K562 (cell line): Measurements from ENCODE around the gene ATG7. TPM values are rescaled to one million over a fixed set of nuclear protein-coding genes. Genes with fewer than 3 reads are reported as not detected.
A peak's percentile ranks its signal among the peaks of the same experiment; 100 is the strongest.

ENCODE experiments used
- ATAC-seq: fragments of 200-7000 bp; cut with Tn5 transposase; 3 replicates; pipeline ENCODE4 v1.9.1; 2020; ENCODE audit warnings: moderate library complexity
- BruUV-seq: library from RNA; stranded (reverse); fragments of 400-500 nt; replicated peaks from 2 replicates; lab custom pipeline; 2021; lab: Mats Ljungman, UMichigan
- CTCF ChIA-PET: fragments of 300-600 bp; formaldehyde crosslinking; extraction: SDS; loops from one replicate; lab custom pipeline; 2021; ENCODE audit warnings: low intra/inter-chr PET ratio; lab: Yijun Ruan, JAX
- POLR2A ChIA-PET: fragments of 300-600, 350-650 bp; sonication (Branson Sonifier 250); formaldehyde crosslinking; extraction: SDS; loops from one replicate; lab custom pipeline; 2021; ENCODE audit warnings: antibody characterized with exemption, inconsistent platforms; lab: Yijun Ruan, JAX
- DNase-seq, 4 experiments: peaks; one replicate each; pipeline versions ENCODE4 v3.0.0 to v3.0.0-alpha.2; 2011 to 2018; ENCODE audit warnings: low spot score in 3 of 4, mixed read lengths in 3 of 4; ENCODE audit errors: extremely low read depth in 1 of 4
- FAIRE-seq: peaks from 2 replicates; lab custom pipeline; 2011; peaks lifted over from hg19 to GRCh38; lab: Jason Lieb, UNC
- H2AFZ ChIP-seq: 2 replicates; pipeline ENCODE4 v1.6.0; 2011; ENCODE audit warnings: low read depth, low read length, control low read depth, inconsistent platforms
- H3K27ac ChIP-seq: fragments of 200-600 bp; 3 replicates; pipeline ENCODE4 v1.8.0; 2011; ENCODE audit warnings: low read depth, mild to moderate bottlenecking, control low read depth, inconsistent platforms, low read length, moderate library complexity, mixed read lengths; ENCODE audit errors: extremely low read depth
- H3K27me3 ChIP-seq, 2 experiments: fragments of 300-600 bp in 1 of 2; 2 replicates in 1 of 2; 3 replicates in 1 of 2; pipeline versions ENCODE4 v1.6.0 to v1.8.0; 2011; ENCODE audit warnings: inconsistent platforms in 2 of 2, low read length in 2 of 2, mild to moderate bottlenecking in 1 of 2, mixed read lengths in 1 of 2, moderate library complexity in 1 of 2; ENCODE audit not compliant: control insufficient read depth in 2 of 2, insufficient read depth in 2 of 2
- H3K36me3 ChIP-seq: fragments of 300-600 bp; 3 replicates; pipeline ENCODE4 v1.8.0; 2011; ENCODE audit warnings: mild to moderate bottlenecking, low read length, inconsistent platforms; ENCODE audit not compliant: control insufficient read depth, insufficient read depth
- H3K4me1 ChIP-seq, 2 experiments: fragments of 200-600 bp in 1 of 2; replicated peaks in 1 of 2; 2 replicates in 1 of 2; 3 replicates in 1 of 2; pipeline versions ENCODE4 v1.5.1 to v1.8.0; 2011; ENCODE audit warnings: inconsistent platforms in 2 of 2, low read length in 2 of 2, mild to moderate bottlenecking in 1 of 2, mixed read lengths in 1 of 2, moderate library complexity in 1 of 2; ENCODE audit not compliant: control insufficient read depth in 2 of 2, insufficient read depth in 2 of 2
- H3K4me2 ChIP-seq: 2 replicates; pipeline ENCODE4 v1.6.1; 2011; ENCODE audit warnings: low read length, control low read depth, inconsistent platforms, mixed read lengths; ENCODE audit not compliant: insufficient read depth
- H3K4me3 ChIP-seq: fragments of 200-600 bp; sonication (generic), shearing (Covaris generic); 2 replicates; pipeline ENCODE4 v1.5.1; 2016; ENCODE audit warnings: control low read depth, inconsistent platforms
- H3K79me2 ChIP-seq: fragments of 200-600 bp; 3 replicates; pipeline ENCODE4 v1.8.0; 2011; ENCODE audit warnings: low read length, inconsistent platforms; ENCODE audit not compliant: control insufficient read depth, insufficient read depth
- H3K9ac ChIP-seq, 2 experiments: 2 replicates each; pipeline versions ENCODE4 v1.6.0 to v1.6.1; 2011; ENCODE audit warnings: low read depth in 2 of 2, low read length in 2 of 2, control low read depth in 1 of 2, inconsistent platforms in 1 of 2, mild to moderate bottlenecking in 1 of 2, mixed read lengths in 1 of 2; ENCODE audit not compliant: insufficient read depth in 1 of 2
- H3K9me1 ChIP-seq: one replicate; pipeline ENCODE4 v1.6.0; 2011; ENCODE audit warnings: inconsistent platforms, mild to moderate bottlenecking, low read length, moderate library complexity; ENCODE audit not compliant: control insufficient read depth, insufficient read depth
- H3K9me3 ChIP-seq: replicated peaks from 2 replicates; pipeline ENCODE4 v1.5.1; 2011; ENCODE audit warnings: low read depth, low read length, inconsistent platforms; ENCODE audit not compliant: control insufficient read depth, insufficient read depth
- H4K20me1 ChIP-seq: replicated peaks from 2 replicates; pipeline ENCODE4 v1.6.1; 2011; ENCODE audit warnings: low read length, inconsistent platforms, mixed read lengths; ENCODE audit not compliant: control insufficient read depth, insufficient read depth
- ARID1B ChIP-seq: fragments of 450-650 bp; IDR thresholded peaks from 2 replicates; pipeline ENCODE4 v1.6.1; 2016; ENCODE audit warnings: antibody characterized with exemption, mild to moderate bottlenecking, inconsistent platforms
- CBFA2T3 ChIP-seq: fragments of 450-650 bp; IDR thresholded peaks from 2 replicates; pipeline ENCODE4 v1.6.1; 2017
- CREBBP ChIP-seq: IDR thresholded peaks from one replicate; pipeline ENCODE4 v1.6.1; 2012; ENCODE audit warnings: low read depth, mild to moderate bottlenecking, control low read depth, inconsistent platforms, low read length
- KLF13 ChIP-seq: fragments of 450-650 bp; IDR thresholded peaks from 2 replicates; pipeline ENCODE4 v1.6.1; 2016; ENCODE audit warnings: missing genetic modification characterization, low read depth, mild to moderate bottlenecking, missing compliant biosample characterization, moderate library complexity, borderline replicate concordance
- NFIC ChIP-seq: fragments of 450-650 bp; IDR thresholded peaks from 2 replicates; pipeline ENCODE4 v1.6.1; 2017; ENCODE audit warnings: mild to moderate bottlenecking, inconsistent platforms
- TCF3 ChIP-seq: sonication (generic); formaldehyde crosslinking; IDR thresholded peaks from 2 replicates; pipeline ENCODE4 v1.4.0; 2020; ENCODE audit warnings: mild to moderate bottlenecking, missing genetic modification reagents
- ZNF655 ChIP-seq: fragments of 250-450 bp; sonication (Bioruptor Pico); IDR thresholded peaks from 2 replicates; pipeline ENCODE4 v1.5.0; 2021
- WGBS: fragments of 100-300 bp; shearing (Covaris generic); methylation state at CpG from one replicate; pipeline ENCODE4 v1.1.6; 2016; ENCODE audit warnings: low coverage, mixed read lengths; ENCODE audit not compliant: insufficient coverage; ENCODE audit errors: missing lambda C conversion rate; 5-methylcytosine and 5-hydroxymethylcytosine counted together
- in situ Hi-C: fragments of 300-500 bp; cut with MboI; formaldehyde crosslinking; loops from 4 replicates; pipeline ENCODE4 v1.15.0; 2018; ENCODE audit warnings: inconsistent platforms, mixed read lengths
- intact Hi-C: fragments of 100-400 bp; cut with micrococcal nuclease; formaldehyde crosslinking; loops from 2 replicates; pipeline ENCODE4 v1.14.2; 2022
- polyA plus RNA-seq, 8 experiments: library from polyadenylated mRNA; depleted of rRNA in 4 of 8; stranded (reverse) in 5 of 8; unstranded in 3 of 8; fragments of >200 nt; fragmentation: Nextera tagmentation in 2 of 8; fragmentation: Illumina TruSeq in 1 of 8; extraction: Ambion mirVana in 2 of 8; extraction: Trizol in 1 of 8; gene quantifications; 2 replicates each; pipeline versions ENCODE4 v1.2.1 to v1.2.3, GENCODE V29; 2011 to 2014; ENCODE audit warnings: inconsistent platforms in 1 of 8, missing spikeins in 1 of 8
- total RNA-seq, 7 experiments: library from RNA; depleted of rRNA in 6 of 7; stranded (reverse); fragments of >200 nt in 6 of 7; fragmentation: Illumina TruSeq in 2 of 7; extraction: Trizol in 2 of 7; gene quantifications; 2 replicates each; pipeline versions ENCODE4 v1.2.1 to v1.2.3, GENCODE V29; 2011 to 2021; ENCODE audit warnings: low replicate concordance in 1 of 7
- TF ChIP-seq, protein P1 (sequence below): fragments of 450-650 bp; IDR thresholded peaks from 2 replicates; pipeline ENCODE4 v1.6.1; 2018; ENCODE audit not compliant: partially characterized antibody

Gene ATG7
- total and polyA plus RNA-seq, 9 of the 15 experiments (the other 6 are each of a cell fraction or from before 2014, with no cell fraction given): 18.3 to 45.3 (median 33.6) TPM

DNA sequence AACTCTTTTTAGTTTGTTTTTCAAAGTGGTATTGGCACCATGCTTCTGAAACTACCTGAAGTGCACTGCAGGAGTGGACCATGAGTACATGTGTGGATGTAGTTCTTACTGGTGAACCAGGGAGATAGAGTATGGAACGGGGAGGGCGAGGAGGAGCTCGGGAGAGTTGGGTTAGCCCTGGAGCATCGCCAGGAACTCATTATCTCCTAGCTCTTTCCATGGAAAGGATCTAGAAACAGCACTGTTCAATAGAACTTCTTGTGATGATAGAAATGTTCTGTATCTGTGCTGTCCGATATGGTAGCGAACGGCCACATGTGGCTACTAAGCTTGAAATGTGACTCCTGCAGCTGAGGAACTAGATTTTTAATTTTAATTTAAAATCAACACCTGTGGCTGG is 324.2 kb downstream of the ATG7 start:
- Histone ChIP-seq H3K4me1 (0 out of 5 replicates have a peak, but pooled peaks cover 0 to 2% of the 10 kb centered on the region in 2 experiments), H3K9me1 (no peaks in the 10 kb centered on the region), H3K4me2 (no peak overlapping the region), H3K9ac (no peak overlapping the region), H3K4me3 (no peak overlapping the region), H2AFZ (no peak overlapping the region), H3K27me3 (no peaks in the 10 kb centered on the region)
- intact Hi-C loops (no loop called here), in situ Hi-C loops (no loop called here)
- 34% methylated on average over 7 of the region's 7 CpGs for WGBS
- FAIRE-seq: no peak
- peak in 1 of 4 experiments; percentile 48 for DNase-seq
- ATAC-seq: no peak
- TF ChIP-seq KLF13 (tag): no peak
- TF ChIP-seq TCF3: peak; percentile 80
- TF ChIP-seq ZNF655: no peak
- peak; percentile 47; the same call in 1 of the 2 replicates for TF ChIP-seq CBFA2T3
- TF ChIP-seq CREBBP: no peak
- TF ChIP-seq, protein P1, sequence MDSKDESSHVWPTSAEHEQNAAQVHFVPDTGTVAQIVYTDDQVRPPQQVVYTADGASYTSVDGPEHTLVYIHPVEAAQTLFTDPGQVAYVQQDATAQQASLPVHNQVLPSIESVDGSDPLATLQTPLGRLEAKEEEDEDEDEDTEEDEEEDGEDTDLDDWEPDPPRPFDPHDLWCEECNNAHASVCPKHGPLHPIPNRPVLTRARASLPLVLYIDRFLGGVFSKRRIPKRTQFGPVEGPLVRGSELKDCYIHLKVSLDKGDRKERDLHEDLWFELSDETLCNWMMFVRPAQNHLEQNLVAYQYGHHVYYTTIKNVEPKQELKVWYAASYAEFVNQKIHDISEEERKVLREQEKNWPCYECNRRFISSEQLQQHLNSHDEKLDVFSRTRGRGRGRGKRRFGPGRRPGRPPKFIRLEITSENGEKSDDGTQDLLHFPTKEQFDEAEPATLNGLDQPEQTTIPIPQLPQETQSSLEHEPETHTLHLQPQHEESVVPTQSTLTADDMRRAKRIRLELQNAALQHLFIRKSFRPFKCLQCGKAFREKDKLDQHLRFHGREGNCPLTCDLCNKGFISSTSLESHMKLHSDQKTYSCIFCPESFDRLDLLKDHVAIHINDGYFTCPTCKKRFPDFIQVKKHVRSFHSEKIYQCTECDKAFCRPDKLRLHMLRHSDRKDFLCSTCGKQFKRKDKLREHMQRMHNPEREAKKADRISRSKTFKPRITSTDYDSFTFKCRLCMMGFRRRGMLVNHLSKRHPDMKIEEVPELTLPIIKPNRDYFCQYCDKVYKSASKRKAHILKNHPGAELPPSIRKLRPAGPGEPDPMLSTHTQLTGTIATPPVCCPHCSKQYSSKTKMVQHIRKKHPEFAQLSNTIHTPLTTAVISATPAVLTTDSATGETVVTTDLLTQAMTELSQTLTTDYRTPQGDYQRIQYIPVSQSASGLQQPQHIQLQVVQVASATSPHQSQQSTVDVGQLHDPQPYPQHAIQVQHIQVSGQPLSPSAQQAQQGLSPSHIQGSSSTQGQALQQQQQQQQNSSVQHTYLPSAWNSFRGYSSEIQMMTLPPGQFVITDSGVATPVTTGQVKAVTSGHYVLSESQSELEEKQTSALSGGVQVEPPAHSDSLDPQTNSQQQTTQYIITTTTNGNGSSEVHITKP: peak; percentile 50
- TF ChIP-seq NFIC: peak; percentile 29; the same call in 1 of the 2 replicates
- peak; percentile 15; the same call in 1 of the 2 replicates for TF ChIP-seq ARID1B
- TF ChIP-seq, all 486 proteins: peak for 5
- ChIA-PET CTCF (no interaction called here), POLR2A (interaction anchor here (0.7 to 1.7 kb wide), 2 partner anchors 11 to 76 kb away, joined by 3 to 8 read pairs; no protein-coding TSS in a partner anchor)
- peaks cover 5% of the 10 kb centered on the region; the same call in 2 of the 3 replicates for H3K36me3 ChIP-seq
- H4K20me1 ChIP-seq: no peaks in the 10 kb centered on the region; the same call in 1 of the 2 replicates
- no TSS peak for BruUV-seq
- H3K9me3 ChIP-seq: no peaks in the 10 kb centered on the region
- H3K27ac ChIP-seq: no peak overlapping the region
- no peaks in the 10 kb centered on the region for H3K79me2 ChIP-seq
